H1 (cell line): Measurements from ENCODE around the gene CELF4. TPM values are rescaled to one million over a fixed set of nuclear protein-coding genes. Genes with fewer than 3 reads are reported as not detected.

Experiments used
- MAFK ChIP-seq: IDR thresholded peaks from 2 replicates; pipeline ENCODE4 v1.6.1; 2012; ENCODE audit warnings: low read depth, mild to moderate bottlenecking, improper control_type of control experiment, low read length
- SRF ChIP-seq: IDR thresholded peaks from 2 replicates; pipeline ENCODE4 v1.6.1; 2011; ENCODE audit warnings: mild to moderate bottlenecking, low read depth, low read length, moderate library complexity
- TBP ChIP-seq: IDR thresholded peaks from 2 replicates; pipeline ENCODE4 v1.6.1; 2011; ENCODE audit warnings: low read depth, low read length, improper control_type of control experiment
- polyA plus RNA-seq, 7 experiments: library from polyadenylated mRNA; depleted of rRNA in 3 of 7; stranded (reverse) in 5 of 7; unstranded in 2 of 7; fragments of >200 nt in 5 of 7; fragments of 200-250 nt in 2 of 7; gene quantifications; 1 replicate in 5 of 7; 2 replicates in 1 of 7; 4 replicates in 1 of 7; pipeline versions ENCODE4 v1.2.1 to v1.2.3, GENCODE V29; 2011 to 2013; ENCODE audit warnings: missing spikeins in 2 of 7, mixed read lengths in 2 of 7
- total RNA-seq: library from RNA; stranded (reverse); fragmentation: NEBNext Ultra II Directional; extraction: Animal tissue kit (Norgen Biotek cat#: 25700); gene quantifications from 2 replicates; pipeline ENCODE4 v1.2.1, GENCODE V29; 2021

CELF4 gene
- total and polyA plus RNA-seq, 2 of the 8 experiments (the other 6 are each of a cell fraction or from before 2014, with no cell fraction given): 1.6 to 3.4 TPM

DNA sequence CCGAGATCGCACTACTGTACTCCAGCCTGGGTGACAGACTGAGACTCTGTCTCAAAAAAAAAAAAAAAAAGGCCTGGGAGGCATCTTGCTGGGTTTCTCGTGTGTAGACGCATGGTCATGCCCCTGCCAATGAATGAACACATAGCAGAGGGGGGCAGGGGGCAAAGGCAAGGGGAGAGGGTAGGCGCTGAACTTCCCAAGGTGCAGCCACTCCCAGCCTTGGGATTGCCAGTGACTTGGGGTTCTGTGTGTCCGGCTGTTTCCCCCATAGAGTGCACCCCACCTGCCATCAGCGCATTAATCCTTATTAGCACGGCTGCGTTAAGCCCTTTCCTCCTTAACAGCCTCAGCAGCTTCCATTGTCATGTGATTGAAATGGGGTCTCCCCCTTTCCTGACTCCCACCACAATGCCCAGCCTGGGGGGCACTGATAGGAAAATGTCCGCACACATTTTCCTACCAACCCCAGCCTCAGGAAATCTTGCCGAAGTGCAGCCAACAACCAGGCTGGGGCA, 225.8 kb downstream of the CELF4 start (continued):
- TF ChIP-seq TBP: no peak
- no peak for TF ChIP-seq MAFK
- TF ChIP-seq SRF: no peak
